GM10847 (cell line): ENCODE measurements around the gene ACVRL1.

ENCODE experiments used
- POLR2A ChIP-seq: IDR thresholded peaks from 2 replicates; pipeline ENCODE4 v1.6.1; 2011; ENCODE audit not compliant: insufficient read length; ENCODE audit errors: extremely low read depth

ACVRL1 gene

DNA sequence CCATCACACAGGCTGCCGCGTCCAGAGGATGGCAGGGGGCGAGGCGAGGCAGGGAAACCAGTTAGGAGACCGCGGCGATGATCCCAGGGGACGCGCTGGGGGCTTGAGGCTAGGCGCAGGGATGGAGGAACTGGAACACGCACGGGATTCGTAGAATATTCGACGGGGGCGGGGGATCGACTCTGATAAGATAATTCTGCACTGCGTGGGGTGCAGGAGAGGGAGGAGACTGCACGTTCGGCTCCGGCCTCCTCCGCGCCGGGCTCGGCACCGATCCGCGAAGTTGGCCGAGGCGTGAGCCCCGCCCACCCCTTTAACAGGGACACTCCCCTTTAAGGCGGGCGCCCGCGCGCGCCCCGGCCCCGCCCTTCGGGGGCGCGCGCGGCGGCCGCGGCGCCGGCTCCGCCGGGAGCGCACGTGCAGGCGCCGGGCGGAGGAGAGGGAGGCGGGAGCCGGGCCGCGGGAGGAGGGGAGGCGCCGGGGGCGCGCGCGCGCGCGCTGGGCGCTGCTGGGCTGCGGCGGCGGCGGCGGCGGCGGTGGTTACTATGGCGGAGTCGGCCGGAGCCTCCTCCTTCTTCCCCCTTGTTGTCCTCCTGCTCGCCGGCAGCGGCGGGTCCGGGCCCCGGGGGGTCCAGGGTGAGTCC is 44.0 kb downstream of the ACVRL1 start, which contains the start of gene ACVR1B:
ACVR1B (plus strand) TSS at position 501 of the 644 bp plus-strand sequence; CDS start at position 546, 45 bp downstream.
- TF ChIP-seq POLR2A: no peak

GRCh38 chr12:51951843-51952722 is 44.8 kb downstream of the ACVRL1 start:
- TF ChIP-seq POLR2A: no peak

GRCh38 chr12:51953089-51953488 is 45.8 kb downstream of the ACVRL1 start:
- no peak for TF ChIP-seq POLR2A

DNA sequence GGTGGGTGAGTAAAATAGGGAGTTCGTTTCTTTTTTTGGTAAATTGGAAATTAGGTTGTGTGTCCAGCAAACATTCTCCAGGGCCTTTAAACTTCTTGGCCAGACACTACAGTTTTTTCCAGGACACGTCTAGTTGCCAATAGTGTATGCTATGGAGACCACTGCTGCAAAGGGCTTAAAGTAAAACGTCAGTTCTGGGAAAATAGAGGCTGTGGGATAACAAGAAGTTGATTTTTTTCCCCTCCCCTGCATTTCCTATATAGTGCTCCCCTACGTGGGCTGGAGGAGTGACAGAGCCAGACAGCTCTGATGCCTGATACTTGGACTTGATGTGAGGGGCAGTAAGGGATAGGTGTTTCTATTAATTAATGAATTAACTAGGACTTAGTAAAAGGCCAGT is 46.6 kb downstream of the ACVRL1 start:
- TF ChIP-seq POLR2A: no peak

DNA sequence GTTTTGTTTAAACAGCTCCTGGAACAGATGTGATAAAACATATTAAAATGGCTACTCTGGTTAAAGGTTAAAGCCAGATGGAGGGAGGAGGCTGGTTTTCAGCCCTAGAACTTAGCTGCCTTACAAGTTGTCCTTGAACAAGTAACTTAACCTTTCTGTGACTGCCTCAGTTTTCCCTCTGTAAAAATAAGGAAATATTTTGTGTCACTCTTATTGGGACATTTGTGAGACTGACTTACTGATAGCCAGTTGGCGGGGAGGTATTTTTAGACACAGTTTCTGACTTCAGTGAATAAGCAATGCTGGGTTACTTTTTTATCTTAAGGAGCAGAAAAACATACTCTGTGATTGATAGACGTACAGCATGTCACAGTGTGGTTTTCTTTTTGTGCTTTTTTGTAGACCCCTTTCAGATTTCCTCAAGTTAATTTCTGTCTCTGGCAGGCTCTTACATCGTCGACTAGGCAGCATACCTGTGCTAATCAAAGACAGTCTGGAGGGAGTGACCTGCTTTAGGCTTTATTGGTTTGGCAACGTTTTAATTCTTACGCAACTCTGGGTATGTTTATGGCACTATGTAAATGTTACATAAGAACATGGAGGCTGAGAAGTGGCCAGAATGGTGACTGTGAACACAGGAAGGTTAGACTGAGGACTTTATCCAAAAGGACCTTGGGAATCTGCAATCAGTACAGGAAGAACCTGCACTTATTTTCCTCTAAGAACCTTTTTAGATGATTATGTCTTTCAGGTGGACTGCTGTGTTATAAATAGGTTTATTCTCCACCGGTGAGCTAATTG is 47.5 kb downstream of the ACVRL1 start:
- TF ChIP-seq POLR2A: no peak

DNA sequence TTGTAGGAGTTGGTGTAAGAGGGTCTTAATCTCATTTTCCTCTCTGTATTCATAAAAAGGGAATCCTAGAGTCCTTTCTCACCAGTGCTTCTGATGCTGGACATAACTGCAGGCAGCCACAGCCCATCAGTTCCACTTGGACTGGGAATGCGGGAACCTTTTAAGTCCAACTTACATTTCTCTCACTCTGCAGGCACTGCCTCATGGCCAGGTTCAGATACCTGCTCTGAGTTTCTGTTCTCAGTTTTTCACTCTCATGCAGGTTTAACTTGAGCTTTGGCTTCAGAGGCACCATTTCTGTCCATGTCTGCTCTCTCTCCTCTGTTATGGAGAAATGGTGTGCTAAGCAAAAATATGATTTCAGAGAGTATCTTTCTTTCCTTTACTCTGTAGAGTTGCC is 48.4 kb downstream of the ACVRL1 start:
- TF ChIP-seq POLR2A: no peak

GRCh38 chr12:51958542-51958941 is 51.2 kb downstream of the ACVRL1 start:
- no peak for TF ChIP-seq POLR2A

- no peak for TF ChIP-seq POLR2A
These were observed 51.9 kb downstream of the ACVRL1 start for GRCh38 chr12:51959211-51959610.

DNA sequence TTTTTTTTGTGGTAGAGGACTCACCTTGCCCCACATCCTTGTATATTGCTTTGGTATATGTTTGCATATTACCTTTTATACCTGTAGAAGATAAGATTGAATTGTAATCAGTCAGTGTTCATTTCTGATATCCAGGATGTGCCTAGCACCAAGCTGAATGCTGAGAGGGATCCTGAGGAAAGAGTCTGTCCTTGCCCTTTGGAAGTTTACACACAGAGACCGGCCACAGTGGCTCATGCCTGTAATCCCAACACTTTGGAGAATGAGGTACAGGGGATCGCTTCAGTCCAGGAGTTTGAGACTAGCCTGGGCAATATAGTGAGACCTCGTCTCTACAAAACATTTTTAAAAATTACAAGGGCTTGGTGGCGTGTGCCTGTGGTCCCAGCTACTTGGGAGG is 52.6 kb downstream of the ACVRL1 start:
- TF ChIP-seq POLR2A: no peak

DNA sequence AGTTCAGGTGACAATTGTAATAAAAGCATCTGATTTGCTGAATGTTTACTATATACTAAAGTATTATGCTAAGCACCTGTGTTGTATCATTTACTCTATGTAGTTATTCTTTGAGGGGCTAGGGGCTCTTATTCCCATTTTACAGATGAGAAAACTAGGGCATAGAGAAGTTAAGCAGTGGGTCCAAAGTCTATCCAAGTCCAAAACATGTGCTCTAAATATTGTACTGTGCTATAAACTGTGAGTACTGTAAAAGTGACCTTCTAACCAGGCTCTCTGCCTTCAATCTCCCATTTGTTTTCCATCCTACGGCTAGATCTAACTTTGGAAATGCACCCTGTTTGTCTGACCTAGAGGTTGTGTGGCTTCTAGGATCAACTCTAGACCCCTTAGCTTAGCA is 53.2 kb downstream of the ACVRL1 start:
- TF ChIP-seq POLR2A: no peak

DNA sequence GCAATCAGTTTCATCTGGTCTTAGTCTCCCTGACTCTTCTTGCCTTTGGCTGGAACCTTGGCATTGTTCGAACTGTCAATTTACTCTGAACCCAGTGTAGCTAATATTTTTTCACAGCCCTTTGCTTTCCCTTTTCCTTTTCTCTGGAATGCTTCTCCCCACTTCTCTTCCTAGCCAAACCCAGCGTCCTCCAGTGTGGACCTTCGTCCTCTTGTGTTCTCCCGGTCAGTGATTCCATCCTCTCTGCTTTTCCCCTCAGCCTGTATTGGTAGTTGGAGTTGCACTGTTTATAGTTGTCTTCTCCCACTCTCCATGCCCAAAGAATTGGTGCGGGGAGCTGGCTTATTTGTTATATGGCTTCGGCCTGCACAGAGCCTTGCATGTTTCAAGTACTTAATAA is 53.6 kb downstream of the ACVRL1 start:
- TF ChIP-seq POLR2A: no peak

- TF ChIP-seq POLR2A: no peak
These were observed 54.5 kb downstream of the ACVRL1 start for GRCh38 chr12:51961834-51962233.

GRCh38 chr12:51962737-51963136 is 55.4 kb downstream of the ACVRL1 start:
- TF ChIP-seq POLR2A: no peak

GRCh38 chr12:51963477-51963876 is 56.2 kb downstream of the ACVRL1 start:
- no peak for TF ChIP-seq POLR2A

DNA sequence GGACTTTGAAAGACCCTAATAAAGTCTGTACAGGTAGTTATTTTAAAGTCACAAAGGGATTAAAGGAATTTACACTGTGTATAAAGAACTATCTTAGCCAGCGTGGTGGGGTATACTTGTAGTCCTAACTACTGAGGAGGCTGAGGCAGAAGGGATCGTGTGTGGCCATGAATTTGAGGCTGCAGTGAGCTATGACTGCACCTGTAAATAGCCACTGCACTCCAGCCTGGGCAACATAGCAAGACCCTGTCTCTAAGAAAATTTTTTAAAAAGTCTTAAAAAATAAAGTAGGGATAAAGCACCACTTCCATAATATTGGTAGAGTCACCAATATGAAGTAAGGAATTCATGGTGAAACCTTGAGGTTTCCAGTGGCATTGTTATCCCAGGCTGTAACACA is 62.3 kb downstream of the ACVRL1 start:
- TF ChIP-seq POLR2A: no peak
